ENCODE measurements around the gene APOA4. TPM values are rescaled to one million over a fixed set of nuclear protein-coding genes. Genes with fewer than 3 reads are reported as not detected.

The APOA4 gene
- polyA plus RNA-seq, 3 donors: not detected

DNA sequence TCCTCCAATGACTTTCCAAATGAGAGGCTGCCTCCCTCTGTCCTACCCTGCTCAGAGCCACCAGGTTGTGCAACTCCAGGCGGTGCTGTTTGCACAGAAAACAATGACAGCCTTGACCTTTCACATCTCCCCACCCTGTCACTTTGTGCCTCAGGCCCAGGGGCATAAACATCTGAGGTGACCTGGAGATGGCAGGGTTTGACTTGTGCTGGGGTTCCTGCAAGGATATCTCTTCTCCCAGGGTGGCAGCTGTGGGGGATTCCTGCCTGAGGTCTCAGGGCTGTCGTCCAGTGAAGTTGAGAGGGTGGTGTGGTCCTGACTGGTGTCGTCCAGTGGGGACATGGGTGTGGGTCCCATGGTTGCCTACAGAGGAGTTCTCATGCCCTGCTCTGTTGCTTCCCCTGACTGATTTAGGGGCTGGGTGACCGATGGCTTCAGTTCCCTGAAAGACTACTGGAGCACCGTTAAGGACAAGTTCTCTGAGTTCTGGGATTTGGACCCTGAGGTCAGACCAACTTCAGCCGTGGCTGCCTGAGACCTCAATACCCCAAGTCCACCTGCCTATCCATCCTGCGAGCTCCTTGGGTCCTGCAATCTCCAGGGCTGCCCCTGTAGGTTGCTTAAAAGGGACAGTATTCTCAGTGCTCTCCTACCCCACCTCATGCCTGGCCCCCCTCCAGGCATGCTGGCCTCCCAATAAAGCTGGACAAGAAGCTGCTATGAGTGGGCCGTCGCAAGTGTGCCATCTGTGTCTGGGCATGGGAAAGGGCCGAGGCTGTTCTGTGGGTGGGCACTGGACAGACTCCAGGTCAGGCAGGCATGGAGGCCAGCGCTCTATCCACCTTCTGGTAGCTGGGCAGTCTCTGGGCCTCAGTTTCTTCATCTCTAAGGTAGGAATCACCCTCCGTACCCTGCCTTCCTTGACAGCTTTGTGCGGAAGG, 9.5 kb upstream of the APOA4 start:
- WGBS (ENCODE audit: insufficient coverage): 86% methylated on average over 11 of the region's 13 CpGs
- no peaks in the 10 kb centered on the region for H3K27me3 ChIP-seq (ENCODE audit: control insufficient read depth in 2 of 2, insufficient read depth in 2 of 2, low read length in 2 of 2)
- H4K20me1 ChIP-seq (ENCODE audit: insufficient read depth, low read length): no peaks in the 10 kb centered on the region
- H3K9ac ChIP-seq (ENCODE audit: insufficient read depth, low read length, poor library complexity, severe bottlenecking): no peak overlapping the region
- H3K27me3 Mint-ChIP-seq (ENCODE audit: low read depth in 3 of 3): peaks cover 3 to 8% (median 4%) of the 10 kb centered on the region in 3 donors
- H3K4me1 ChIP-seq (ENCODE audit: control insufficient read depth in 1 of 2, insufficient read depth in 2 of 2, low read length in 2 of 2): peaks cover 17 to 19% of the 10 kb centered on the region in 2 donors
- TF ChIP-seq, protein P1, sequence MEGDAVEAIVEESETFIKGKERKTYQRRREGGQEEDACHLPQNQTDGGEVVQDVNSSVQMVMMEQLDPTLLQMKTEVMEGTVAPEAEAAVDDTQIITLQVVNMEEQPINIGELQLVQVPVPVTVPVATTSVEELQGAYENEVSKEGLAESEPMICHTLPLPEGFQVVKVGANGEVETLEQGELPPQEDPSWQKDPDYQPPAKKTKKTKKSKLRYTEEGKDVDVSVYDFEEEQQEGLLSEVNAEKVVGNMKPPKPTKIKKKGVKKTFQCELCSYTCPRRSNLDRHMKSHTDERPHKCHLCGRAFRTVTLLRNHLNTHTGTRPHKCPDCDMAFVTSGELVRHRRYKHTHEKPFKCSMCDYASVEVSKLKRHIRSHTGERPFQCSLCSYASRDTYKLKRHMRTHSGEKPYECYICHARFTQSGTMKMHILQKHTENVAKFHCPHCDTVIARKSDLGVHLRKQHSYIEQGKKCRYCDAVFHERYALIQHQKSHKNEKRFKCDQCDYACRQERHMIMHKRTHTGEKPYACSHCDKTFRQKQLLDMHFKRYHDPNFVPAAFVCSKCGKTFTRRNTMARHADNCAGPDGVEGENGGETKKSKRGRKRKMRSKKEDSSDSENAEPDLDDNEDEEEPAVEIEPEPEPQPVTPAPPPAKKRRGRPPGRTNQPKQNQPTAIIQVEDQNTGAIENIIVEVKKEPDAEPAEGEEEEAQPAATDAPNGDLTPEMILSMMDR (IDR thresholded peaks at IDR 0.05): no peak
- H2AFZ ChIP-seq (ENCODE audit: insufficient read depth, low read depth, low read length, poor library complexity, severe bottlenecking): no peak overlapping the region
- no peaks in the 10 kb centered on the region for H3K36me3 Mint-ChIP-seq
- no peaks in the 10 kb centered on the region for H3K36me3 ChIP-seq (replicated peaks in 1 of 2; ENCODE audit: control insufficient read depth in 1 of 2, insufficient read depth in 2 of 2, low read length in 2 of 2)
- no peak overlapping the region for H3K4me3 Mint-ChIP-seq
- H3K4me2 ChIP-seq (replicated peaks; ENCODE audit: extremely low read depth, low read length, poor library complexity, severe bottlenecking): no peak overlapping the region
- no peaks in the 10 kb centered on the region for H3K79me2 ChIP-seq (ENCODE audit: insufficient read depth, low read length)
- H3K9me3 ChIP-seq (replicated peaks in 1 of 2; ENCODE audit: control insufficient read depth in 1 of 2, insufficient read depth in 1 of 2, low read length in 2 of 2): no peaks in the 10 kb centered on the region
- H3K4me1 Mint-ChIP-seq: peaks cover 14% of the 10 kb centered on the region
- intact Hi-C loops (cut with micrococcal nuclease): no loop called here
- no peaks in the 10 kb centered on the region for H3K9me3 Mint-ChIP-seq
- H3K4me3 ChIP-seq (replicated peaks in 1 of 3; ENCODE audit: low read depth in 2 of 3, low read length in 3 of 3): no peak overlapping the region
- H3K27ac Mint-ChIP-seq: no peak overlapping the region
- no peak overlapping the region for H3K27ac ChIP-seq (ENCODE audit: low read depth in 1 of 2, low read length in 2 of 2)
- no peak for DNase-seq

DNA sequence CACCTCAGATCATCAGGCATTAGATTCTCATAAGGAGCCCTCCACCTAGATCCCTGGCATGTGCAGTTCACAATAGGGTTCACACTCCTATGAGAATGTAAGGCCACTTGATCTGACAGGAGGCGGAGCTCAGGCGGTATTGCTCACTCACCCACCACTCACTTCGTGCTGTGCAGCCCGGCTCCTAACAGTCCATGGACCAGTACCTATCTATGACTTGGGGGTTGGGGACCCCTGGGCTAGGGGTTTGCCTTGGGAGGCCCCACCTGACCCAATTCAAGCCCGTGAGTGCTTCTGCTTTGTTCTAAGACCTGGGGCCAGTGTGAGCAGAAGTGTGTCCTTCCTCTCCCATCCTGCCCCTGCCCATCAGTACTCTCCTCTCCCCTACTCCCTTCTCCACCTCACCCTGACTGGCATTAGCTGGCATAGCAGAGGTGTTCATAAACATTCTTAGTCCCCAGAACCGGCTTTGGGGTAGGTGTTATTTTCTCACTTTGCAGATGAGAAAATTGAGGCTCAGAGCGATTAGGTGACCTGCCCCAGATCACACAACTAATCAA, 8.8 kb upstream of the APOA4 start:
- H3K36me3 ChIP-seq (replicated peaks in 1 of 2; ENCODE audit: control insufficient read depth in 1 of 2, insufficient read depth in 2 of 2, low read length in 2 of 2): no peaks in the 10 kb centered on the region
- H3K4me3 ChIP-seq (replicated peaks in 1 of 3; ENCODE audit: low read depth in 2 of 3, low read length in 3 of 3): no peak overlapping the region
- Mint-ChIP-seq H3K4me3 (no peak overlapping the region), H3K4me1 (peaks cover 14% of the 10 kb centered on the region), H3K27ac (no peak overlapping the region), H3K9me3 (no peaks in the 10 kb centered on the region), H3K36me3 (no peaks in the 10 kb centered on the region), H3K27me3 (ENCODE audit: low read depth in 3 of 3) (peaks cover 3 to 8% (median 4%) of the 10 kb centered on the region in 3 donors)
- H4K20me1 ChIP-seq (ENCODE audit: insufficient read depth, low read length): no peaks in the 10 kb centered on the region
- no peaks in the 10 kb centered on the region for H3K79me2 ChIP-seq (ENCODE audit: insufficient read depth, low read length)
- no peak overlapping the region for H3K27ac ChIP-seq (ENCODE audit: low read depth in 1 of 2, low read length in 2 of 2)
- no peak for DNase-seq
- intact Hi-C loops (cut with micrococcal nuclease): no loop called here
- TF ChIP-seq, protein P1 (IDR thresholded peaks at IDR 0.05): no peak
- H2AFZ ChIP-seq (ENCODE audit: insufficient read depth, low read depth, low read length, poor library complexity, severe bottlenecking): no peak overlapping the region
- H3K9me3 ChIP-seq (replicated peaks in 1 of 2; ENCODE audit: control insufficient read depth in 1 of 2, insufficient read depth in 1 of 2, low read length in 2 of 2): no peaks in the 10 kb centered on the region
- H3K4me1 ChIP-seq (ENCODE audit: control insufficient read depth in 1 of 2, insufficient read depth in 2 of 2, low read length in 2 of 2): peaks cover 17 to 19% of the 10 kb centered on the region in 2 donors
- H3K4me2 ChIP-seq (replicated peaks; ENCODE audit: extremely low read depth, low read length, poor library complexity, severe bottlenecking): no peak overlapping the region
- no peaks in the 10 kb centered on the region for H3K27me3 ChIP-seq (ENCODE audit: control insufficient read depth in 2 of 2, insufficient read depth in 2 of 2, low read length in 2 of 2)
- H3K9ac ChIP-seq (ENCODE audit: insufficient read depth, low read length, poor library complexity, severe bottlenecking): no peak overlapping the region
- 80% methylated on average over 2 of the region's 7 CpGs for WGBS (ENCODE audit: insufficient coverage)

All from CD14-positive monocyte (primary cell).